HFF-Myc (cell line): Measurements from ENCODE around the gene FAM120B.

Source experiments
- DNase-seq: peaks from one replicate; pipeline ENCODE4 v3.0.0-alpha.2; 2011; ENCODE audit warnings: low read depth; ENCODE audit errors: extremely low read depth
- H3K4me3 ChIP-seq: replicated peaks from 2 replicates; pipeline ENCODE4 v1.5.1; 2011; ENCODE audit warnings: low read depth, mild to moderate bottlenecking, control low read depth, low read length
- CTCF ChIP-seq: IDR thresholded peaks from 2 replicates; pipeline ENCODE4 v1.5.1; 2012; ENCODE audit warnings: mild to moderate bottlenecking, low read depth, low read length, control low read depth; ENCODE audit errors: missing control alignments

Gene FAM120B

GRCh38 chr6:170374571-170375444, 68.2 kb downstream of the FAM120B start:
- no peak for DNase-seq
- TF ChIP-seq CTCF, result no peak
- no peak overlapping the region for H3K4me3 ChIP-seq

- DNase-seq, result no peak
- no peak for TF ChIP-seq CTCF
- H3K4me3 ChIP-seq, result no peak overlapping the region
These were observed 69.1 kb downstream of the FAM120B start for GRCh38 chr6:170375661-170376060.

GRCh38 chr6:170376386-170377043, 70.0 kb downstream of the FAM120B start:
- no peak for DNase-seq
- no peak for TF ChIP-seq CTCF
- no peak overlapping the region for H3K4me3 ChIP-seq

GRCh38 chr6:170378502-170378901, 71.9 kb downstream of the FAM120B start:
- TF ChIP-seq CTCF, result no peak
- no peak for DNase-seq
- no peak overlapping the region for H3K4me3 ChIP-seq

GRCh38 chr6:170381562-170381961, 75.0 kb downstream of the FAM120B start:
- no peak for DNase-seq
- TF ChIP-seq CTCF, result no peak
- no peak overlapping the region for H3K4me3 ChIP-seq

GRCh38 chr6:170383466-170384035, 77.0 kb downstream of the FAM120B start:
- no peak for DNase-seq
- no peak overlapping the region for H3K4me3 ChIP-seq
- no peak for TF ChIP-seq CTCF
